Gastroesophageal sphincter (tissue), 4 donors: ENCODE results near the gene KRTAP10-6. TPM values are rescaled to one million over a fixed set of nuclear protein-coding genes. Genes with fewer than 3 reads are reported as not detected.

Experiments used
- ATAC-seq: fragments of 150-250 bp; one replicate; pipeline ENCODE4 v1.9.1; 2016; ENCODE audit warnings: mild to moderate bottlenecking, moderate library complexity
- H3K27ac ChIP-seq, 4 donors: fragments of 200-600 bp; sonication (generic) in 3 of 4; 1 replicate in 3 of 4; 2 replicates in 1 of 4; pipeline ENCODE4 v1.5.1; 2016 to 2019
- H3K27me3 ChIP-seq: fragments of 200-600 bp; sonication (generic); one replicate; pipeline ENCODE4 v1.5.1; 2019
- H3K36me3 ChIP-seq, 2 donors: fragments of 200-600 bp; sonication (generic); one replicate each; pipeline ENCODE4 v1.5.1; 2019; ENCODE audit warnings: control low read depth in 1 of 2
- H3K4me1 ChIP-seq, 3 donors: fragments of 200-600 bp; sonication (generic); 1 replicate in 2 of 3; 2 replicates in 1 of 3; pipeline ENCODE4 v1.5.1; 2016 to 2019; ENCODE audit warnings: control low read depth in 2 of 3
- H3K4me3 ChIP-seq, 2 donors: fragments of 200-600 bp; sonication (generic); one replicate each; pipeline ENCODE4 v1.5.1; 2019; ENCODE audit warnings: mild to moderate bottlenecking in 1 of 2, moderate library complexity in 1 of 2
- H3K9me3 ChIP-seq, 3 donors: fragments of 200-600 bp; sonication (generic); one replicate each; pipeline ENCODE4 v1.5.1; 2017 to 2019; ENCODE audit warnings: control low read depth in 2 of 3
- EP300 ChIP-seq: sonication (generic); formaldehyde crosslinking; IDR thresholded peaks from one replicate; pipeline ENCODE4 v1.6.1; 2017; ENCODE audit warnings: antibody characterized with exemption, mild to moderate bottlenecking
- POLR2A ChIP-seq, 2 donors: fragments of 450-650 bp; IDR thresholded peaks; one replicate each; pipeline ENCODE4 v1.6.1; 2017; ENCODE audit warnings: antibody characterized with exemption in 2 of 2, mild to moderate bottlenecking in 2 of 2, moderate library complexity in 1 of 2
- POLR2AphosphoS5 ChIP-seq: sonication (generic); formaldehyde crosslinking; IDR thresholded peaks from one replicate; pipeline ENCODE4 v1.6.1; 2017; ENCODE audit warnings: antibody characterized with exemption
- WGBS, 2 donors: methylation state at CpG; one replicate each; pipeline ENCODE4 v1.1.5; 2018; ENCODE audit warnings: low coverage in 1 of 2; 5-methylcytosine and 5-hydroxymethylcytosine counted together
- total RNA-seq, 4 donors: library from RNA; depleted of rRNA; stranded (reverse); fragments of >200 nt; gene quantifications; one replicate each; pipeline ENCODE4 v1.1.0, GENCODE V29; 2016
- TF ChIP-seq, protein P1 (sequence below), 4 experiments: fragments of 200-600 bp in 2 of 4; fragments of 450-650 bp in 2 of 4; sonication (generic) in 1 of 4; IDR thresholded peaks; one replicate each; pipeline ENCODE4 v1.5.1; 2017 to 2019; ENCODE audit warnings: antibody characterized with exemption in 4 of 4, mild to moderate bottlenecking in 2 of 4, moderate library complexity in 2 of 4

The KRTAP10-6 gene
- total RNA-seq, 4 donors from 2014 or later, result not detected

DNA sequence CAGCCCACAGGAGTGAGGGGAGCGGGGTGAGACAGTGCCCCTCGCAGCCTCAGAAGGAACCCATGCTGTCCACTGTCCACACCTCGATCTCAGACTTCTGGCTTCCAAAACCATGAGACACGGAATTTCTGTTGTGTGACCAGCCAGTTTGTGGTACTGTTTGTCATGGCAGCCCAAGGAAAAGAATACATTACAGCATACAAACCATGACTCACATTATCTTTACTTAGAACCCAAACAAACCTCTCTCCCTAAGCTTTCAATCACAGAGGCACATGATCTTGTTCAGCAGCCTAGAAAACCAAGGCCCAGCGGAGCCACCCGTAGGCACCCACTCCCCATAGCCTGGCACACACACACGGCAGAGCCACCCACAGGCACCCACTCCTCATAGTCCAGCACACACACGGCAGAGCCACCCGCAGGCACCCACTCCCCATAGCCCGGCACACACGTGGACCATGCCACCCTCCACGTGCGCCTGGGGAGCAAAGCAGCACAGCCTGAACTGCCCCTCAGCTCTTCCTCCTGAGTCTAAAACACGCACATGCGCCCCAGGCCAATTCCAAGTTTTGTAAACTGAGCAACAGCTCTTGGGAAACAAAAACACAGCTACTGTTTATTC, 19.2 kb downstream of the KRTAP10-6 start:
- 83 to 94% methylated on average over 5 to 8 of the region's 15 CpGs for WGBS, 2 donors
- peaks cover 0 to 39% (median 0%) of the 10 kb centered on the region in 3 donors for H3K9me3 ChIP-seq

GRCh38 chr21:44571844-44572782, 20.2 kb downstream of the KRTAP10-6 start:
- no peaks in the 10 kb centered on the region for H3K36me3 ChIP-seq
- H3K4me1 ChIP-seq, result no peaks in the 10 kb centered on the region
- H3K4me3 ChIP-seq, result no peak overlapping the region
- 87 to 93% methylated on average over 16 to 19 of the region's 40 CpGs for WGBS, 2 donors
- ATAC-seq, result no peak
- TF ChIP-seq POLR2A (IDR thresholded peaks at IDR 0.05) (no peak), EP300 (no peak), POLR2AphosphoS5 (no peak)
- TF ChIP-seq, protein P1, sequence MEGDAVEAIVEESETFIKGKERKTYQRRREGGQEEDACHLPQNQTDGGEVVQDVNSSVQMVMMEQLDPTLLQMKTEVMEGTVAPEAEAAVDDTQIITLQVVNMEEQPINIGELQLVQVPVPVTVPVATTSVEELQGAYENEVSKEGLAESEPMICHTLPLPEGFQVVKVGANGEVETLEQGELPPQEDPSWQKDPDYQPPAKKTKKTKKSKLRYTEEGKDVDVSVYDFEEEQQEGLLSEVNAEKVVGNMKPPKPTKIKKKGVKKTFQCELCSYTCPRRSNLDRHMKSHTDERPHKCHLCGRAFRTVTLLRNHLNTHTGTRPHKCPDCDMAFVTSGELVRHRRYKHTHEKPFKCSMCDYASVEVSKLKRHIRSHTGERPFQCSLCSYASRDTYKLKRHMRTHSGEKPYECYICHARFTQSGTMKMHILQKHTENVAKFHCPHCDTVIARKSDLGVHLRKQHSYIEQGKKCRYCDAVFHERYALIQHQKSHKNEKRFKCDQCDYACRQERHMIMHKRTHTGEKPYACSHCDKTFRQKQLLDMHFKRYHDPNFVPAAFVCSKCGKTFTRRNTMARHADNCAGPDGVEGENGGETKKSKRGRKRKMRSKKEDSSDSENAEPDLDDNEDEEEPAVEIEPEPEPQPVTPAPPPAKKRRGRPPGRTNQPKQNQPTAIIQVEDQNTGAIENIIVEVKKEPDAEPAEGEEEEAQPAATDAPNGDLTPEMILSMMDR (IDR thresholded peaks at IDR 0.05), result no peak
- H3K9me3 ChIP-seq, result peaks cover 0 to 29% (median 0%) of the 10 kb centered on the region in 3 donors
- no peak overlapping the region for H3K27ac ChIP-seq
- peaks cover 73% of the 10 kb centered on the region for H3K27me3 ChIP-seq

More for the DNA sequence above, 19.2 kb downstream of the KRTAP10-6 start:
- peaks cover 70% of the 10 kb centered on the region for H3K27me3 ChIP-seq
- H3K36me3 ChIP-seq, result no peaks in the 10 kb centered on the region
- no peak overlapping the region for H3K4me3 ChIP-seq
- TF ChIP-seq POLR2AphosphoS5 (no peak), EP300 (no peak), POLR2A (IDR thresholded peaks at IDR 0.05) (no peak)
- TF ChIP-seq, protein P1 (IDR thresholded peaks at IDR 0.05), result no peak
- no peak overlapping the region for H3K27ac ChIP-seq
- no peak for ATAC-seq
- H3K4me1 ChIP-seq, result no peaks in the 10 kb centered on the region

DNA sequence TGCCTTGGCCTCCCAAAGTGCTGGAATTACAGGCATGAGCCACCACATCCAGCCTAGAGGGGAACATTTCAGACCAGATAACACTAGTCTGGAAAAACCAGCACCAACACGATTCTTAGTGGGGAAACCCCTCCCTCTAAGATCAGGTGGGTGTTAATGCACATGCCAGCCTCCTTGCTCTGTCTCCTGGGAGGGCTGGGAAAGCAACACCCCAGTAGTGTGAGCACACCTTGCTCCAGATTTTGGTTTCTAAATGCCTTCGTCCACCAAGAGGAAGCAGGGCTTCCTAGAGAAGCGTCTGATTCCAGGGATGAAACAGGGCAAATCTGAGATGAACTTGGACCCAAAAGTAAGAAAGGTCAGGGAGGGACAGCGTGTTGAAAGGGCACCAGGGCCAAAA, 21.0 kb downstream of the KRTAP10-6 start:
- Histone ChIP-seq H3K4me1 (no peaks in the 10 kb centered on the region), H3K36me3 (no peaks in the 10 kb centered on the region), H3K9me3 (peaks cover 0 to 21% (median 0%) of the 10 kb centered on the region in 3 donors), H3K27ac (no peak overlapping the region), H3K4me3 (no peak overlapping the region), H3K27me3 (peaks cover 65% of the 10 kb centered on the region)
- TF ChIP-seq POLR2A (IDR thresholded peaks at IDR 0.05), result no peak
- no peak for TF ChIP-seq POLR2AphosphoS5
- TF ChIP-seq, protein P1 (IDR thresholded peaks at IDR 0.05), result no peak
- no peak for TF ChIP-seq EP300
- ATAC-seq, result no peak
- 0 to 97% methylated on average over 1 to 3 of the region's 4 CpGs for WGBS, 2 donors

GRCh38 chr21:44569861-44570517, 22.3 kb downstream of the KRTAP10-6 start:
- TF ChIP-seq, protein P1 (IDR thresholded peaks at IDR 0.05), result no peak
- TF ChIP-seq EP300, result no peak
- no peak for TF ChIP-seq POLR2A (IDR thresholded peaks at IDR 0.05)
- TF ChIP-seq POLR2AphosphoS5, result no peak
- Histone ChIP-seq H3K4me3 (no peak overlapping the region), H3K4me1 (no peaks in the 10 kb centered on the region), H3K36me3 (no peaks in the 10 kb centered on the region), H3K9me3 (peaks cover 0 to 10% (median 0%) of the 10 kb centered on the region in 3 donors), H3K27me3 (peaks cover 53% of the 10 kb centered on the region), H3K27ac (no peak overlapping the region)
- WGBS, 2 donors, result 80% methylated on average over 1 of the region's 12 CpGs; no CpG with 5 or more reads in 1 of the 2 donors
- ATAC-seq, result no peak
